DND-41 (cell line): ENCODE data around the gene KRTAP10-7.

Source experiments
- CTCF ChIP-seq: IDR thresholded peaks from 2 replicates; pipeline ENCODE4 v1.5.1; 2012; ENCODE audit warnings: borderline replicate concordance, low read length, moderate library complexity, mild to moderate bottlenecking; ENCODE audit not compliant: poor library complexity, severe bottlenecking; ENCODE audit errors: extremely low read depth
- EZH2 ChIP-seq: IDR thresholded peaks from 3 replicates; pipeline ENCODE4 v1.6.1; 2012; ENCODE audit warnings: borderline replicate concordance, low read depth, mild to moderate bottlenecking, moderate library complexity, low read length, inconsistent platforms; ENCODE audit not compliant: severe bottlenecking

- TF ChIP-seq CTCF (no peak), EZH2 (no peak)
Measured at GRCh38 chr21:44571296-44571695, 29.1 kb upstream of the KRTAP10-7 start.
